HEK293T (cell line): Measurements from ENCODE around the gene TMEM11.

Experiments
- CTCF ChIA-PET: fragments of 350-600 bp; formaldehyde crosslinking; extraction: SDS; loops from one replicate; lab custom pipeline; 2021; ENCODE audit warnings: antibody characterized with exemption, inconsistent platforms; lab: Yijun Ruan, JAX
- POLR2A ChIA-PET: fragments of 350-600 bp; formaldehyde crosslinking; extraction: SDS; loops from one replicate; lab custom pipeline; 2020; ENCODE audit warnings: antibody characterized with exemption, inconsistent platforms; lab: Yijun Ruan, JAX
- DNase-seq: peaks from one replicate; pipeline ENCODE4 v3.0.0; 2012; ENCODE audit warnings: mixed read lengths; ENCODE audit errors: extremely low spot score
- ARNT ChIP-seq: fragments of 450-650 bp; IDR thresholded peaks from 2 replicates; pipeline ENCODE4 v1.6.1; 2017; ENCODE audit warnings: mild to moderate bottlenecking
- BHLHE40 ChIP-seq: fragments of 450-650 bp; IDR thresholded peaks from 2 replicates; pipeline ENCODE4 v1.6.1; 2016; ENCODE audit warnings: mild to moderate bottlenecking, moderate library complexity, borderline replicate concordance
- CTBP1 ChIP-seq: fragments of 450-650 bp; IDR thresholded peaks from 2 replicates; pipeline ENCODE4 v1.6.1; 2016; ENCODE audit warnings: borderline replicate concordance
- ELF4 ChIP-seq: fragments of 450-650 bp; IDR thresholded peaks from 2 replicates; pipeline ENCODE4 v1.6.1; 2017; ENCODE audit warnings: antibody characterized with exemption
- FOXA1 ChIP-seq: fragments of 450-650 bp; IDR thresholded peaks from 2 replicates; pipeline ENCODE4 v1.6.1; 2016; ENCODE audit warnings: mild to moderate bottlenecking
- FOXK2 ChIP-seq: fragments of 450-650 bp; IDR thresholded peaks from 2 replicates; pipeline ENCODE4 v1.6.1; 2016; ENCODE audit warnings: mild to moderate bottlenecking
- FOXM1 ChIP-seq: fragments of 450-650 bp; IDR thresholded peaks from 2 replicates; pipeline ENCODE4 v1.6.1; 2017; ENCODE audit warnings: mild to moderate bottlenecking, borderline replicate concordance
- HDGF ChIP-seq: fragments of 450-650 bp; IDR thresholded peaks from 2 replicates; pipeline ENCODE4 v1.6.1; 2017; ENCODE audit warnings: antibody characterized with exemption, borderline replicate concordance
- L3MBTL2 ChIP-seq: fragments of 450-650 bp; conservative IDR thresholded peaks from 2 replicates; pipeline ENCODE4 v1.6.1; 2016; ENCODE audit warnings: mild to moderate bottlenecking
- LEF1 ChIP-seq: fragments of 450-650 bp; IDR thresholded peaks from 2 replicates; pipeline ENCODE4 v1.6.1; 2017; ENCODE audit warnings: mild to moderate bottlenecking, borderline replicate concordance
- NFRKB ChIP-seq: fragments of 450-650 bp; IDR thresholded peaks from 2 replicates; pipeline ENCODE4 v1.6.1; 2016; ENCODE audit warnings: mild to moderate bottlenecking, moderate library complexity
- SP1 ChIP-seq: fragments of 450-650 bp; IDR thresholded peaks from 2 replicates; pipeline ENCODE4 v1.6.1; 2017
- SUZ12 ChIP-seq: fragments of 450-650 bp; IDR thresholded peaks from 2 replicates; pipeline ENCODE4 v1.6.1; 2016; ENCODE audit warnings: mild to moderate bottlenecking
- TARDBP ChIP-seq: fragments of 450-650 bp; IDR thresholded peaks from 2 replicates; pipeline ENCODE4 v1.6.1; 2016
- ZNF384 ChIP-seq: fragments of 450-650 bp; IDR thresholded peaks from 2 replicates; pipeline ENCODE4 v1.6.1; 2016
- TF ChIP-seq, protein P1 (sequence below): fragments of 450-650 bp; IDR thresholded peaks from 2 replicates; pipeline ENCODE4 v1.6.1; 2016

Gene TMEM11

DNA sequence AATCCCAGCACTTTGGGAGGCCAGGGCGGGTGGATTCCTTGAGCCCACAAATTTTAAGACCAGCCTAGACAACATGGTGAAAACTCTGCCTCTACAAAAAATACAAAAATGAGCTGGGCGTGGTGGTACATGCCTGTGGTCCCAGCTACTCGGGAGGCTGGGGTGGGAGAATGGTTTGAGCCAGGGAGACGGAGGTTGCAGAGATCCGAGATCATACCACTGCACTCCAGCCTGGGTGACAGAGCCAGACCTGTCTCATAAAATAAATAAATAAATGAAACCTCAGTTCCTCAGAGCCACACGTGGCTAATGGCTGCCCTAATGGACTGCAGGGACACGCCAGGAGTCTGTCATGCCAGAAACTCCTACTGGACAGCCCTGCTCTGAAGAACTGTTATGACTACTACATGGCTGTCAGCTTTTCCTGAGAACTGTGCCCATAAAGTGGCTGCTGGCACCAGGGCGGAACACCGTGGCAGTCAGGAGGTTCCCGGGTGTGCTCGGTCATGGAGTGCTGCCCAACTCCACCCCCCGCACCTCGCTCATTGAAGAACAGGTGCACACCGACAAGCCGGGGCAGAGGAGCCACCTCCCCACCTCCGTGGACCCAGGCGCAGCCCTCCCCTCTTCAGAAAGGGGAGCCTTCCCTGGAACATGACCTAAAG is 4.3 kb downstream of the TMEM11 start:
- no peak for DNase-seq
- ChIA-PET POLR2A (no interaction called here), CTCF (no interaction called here)
- TF ChIP-seq TARDBP, result no peak

DNA sequence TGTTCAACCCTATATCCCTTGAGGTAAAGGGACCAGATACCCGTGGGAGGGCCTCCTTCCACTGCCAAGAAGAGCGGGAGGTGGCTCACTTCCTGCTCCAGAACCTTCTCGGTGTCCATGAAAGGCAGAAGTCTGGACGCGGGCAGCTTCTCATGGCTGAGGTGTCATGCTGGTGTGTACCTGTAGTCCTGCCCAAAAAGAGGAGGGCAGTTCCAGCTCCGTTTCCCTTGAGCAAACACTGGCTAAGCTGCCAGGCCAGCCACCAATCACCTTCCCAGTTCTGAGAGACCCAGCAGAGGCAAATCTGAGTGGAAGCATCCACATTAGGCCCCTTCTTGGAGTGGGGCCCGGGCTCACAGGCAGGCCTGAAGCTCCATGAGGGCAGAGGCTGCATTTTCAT is 5.6 kb downstream of the TMEM11 start:
- CTCF ChIA-PET, result no interaction called here
- TF ChIP-seq NFRKB, result no peak
- TF ChIP-seq FOXA1, result no peak
- no peak for TF ChIP-seq CTBP1
- no peak for TF ChIP-seq HDGF
- no peak for TF ChIP-seq ARNT
- TF ChIP-seq L3MBTL2, result no peak
- TF ChIP-seq FOXK2, result no peak
- POLR2A ChIA-PET, result no interaction called here
- no peak for DNase-seq

DNA sequence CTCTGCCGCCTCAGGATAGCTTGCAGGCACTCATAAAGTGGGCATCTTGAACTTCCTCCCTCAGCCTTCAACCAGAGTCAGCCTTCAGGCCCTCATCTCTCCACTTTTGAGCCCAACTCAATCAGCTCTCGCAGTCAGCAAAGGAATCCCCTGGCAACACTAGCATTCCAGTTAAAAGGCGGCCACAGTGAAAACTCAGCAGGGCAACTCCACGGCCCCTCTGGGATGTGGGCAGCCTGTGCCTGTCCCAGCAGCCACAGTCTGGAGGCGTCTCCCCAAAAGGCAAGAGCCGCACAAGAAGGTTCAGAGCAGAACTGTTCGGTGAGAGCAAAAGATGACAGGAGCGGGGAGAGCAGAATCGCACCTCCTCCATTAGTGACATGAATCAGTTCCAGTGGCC is 9.0 kb downstream of the TMEM11 start:
- CTCF ChIA-PET, result no interaction called here
- POLR2A ChIA-PET, result no interaction called here
- no peak for TF ChIP-seq FOXA1
- TF ChIP-seq SUZ12, result no peak
- no peak for TF ChIP-seq TARDBP
- no peak for TF ChIP-seq FOXM1
- TF ChIP-seq HDGF, result no peak
- TF ChIP-seq BHLHE40, result no peak
- TF ChIP-seq NFRKB, result no peak
- TF ChIP-seq L3MBTL2, result no peak
- TF ChIP-seq CTBP1, result no peak
- no peak for TF ChIP-seq ELF4
- no peak for TF ChIP-seq FOXK2
- TF ChIP-seq, protein P1, sequence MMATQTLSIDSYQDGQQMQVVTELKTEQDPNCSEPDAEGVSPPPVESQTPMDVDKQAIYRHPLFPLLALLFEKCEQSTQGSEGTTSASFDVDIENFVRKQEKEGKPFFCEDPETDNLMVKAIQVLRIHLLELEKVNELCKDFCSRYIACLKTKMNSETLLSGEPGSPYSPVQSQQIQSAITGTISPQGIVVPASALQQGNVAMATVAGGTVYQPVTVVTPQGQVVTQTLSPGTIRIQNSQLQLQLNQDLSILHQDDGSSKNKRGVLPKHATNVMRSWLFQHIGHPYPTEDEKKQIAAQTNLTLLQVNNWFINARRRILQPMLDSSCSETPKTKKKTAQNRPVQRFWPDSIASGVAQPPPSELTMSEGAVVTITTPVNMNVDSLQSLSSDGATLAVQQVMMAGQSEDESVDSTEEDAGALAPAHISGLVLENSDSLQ, result no peak
- TF ChIP-seq ARNT, result no peak
- no peak for TF ChIP-seq LEF1
- no peak for TF ChIP-seq ZNF384
- no peak for TF ChIP-seq SP1
- no peak for DNase-seq

DNA sequence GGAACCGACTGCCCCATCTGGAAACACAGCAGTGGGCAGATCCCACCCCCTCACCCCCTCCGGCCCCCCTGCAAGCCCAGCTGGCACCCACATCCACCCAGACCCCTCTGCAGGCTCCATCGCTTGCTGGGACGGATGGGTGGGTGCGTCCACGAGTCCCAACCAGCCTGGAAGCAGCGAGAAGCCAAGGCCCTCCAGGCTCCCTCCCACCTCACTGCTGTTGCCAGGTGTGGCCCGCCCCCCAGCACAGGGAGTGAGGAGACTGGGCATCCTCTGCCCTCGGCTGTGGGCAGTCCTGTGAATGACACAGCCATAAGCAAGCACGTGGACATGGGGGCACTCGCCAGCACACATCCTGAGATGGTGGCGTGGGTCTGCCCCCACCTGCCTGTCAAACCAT is 11.4 kb downstream of the TMEM11 start:
- POLR2A ChIA-PET, result no interaction called here
- TF ChIP-seq HDGF, result no peak
- no peak for TF ChIP-seq NFRKB
- CTCF ChIA-PET, result no interaction called here
- DNase-seq, result no peak

DNA sequence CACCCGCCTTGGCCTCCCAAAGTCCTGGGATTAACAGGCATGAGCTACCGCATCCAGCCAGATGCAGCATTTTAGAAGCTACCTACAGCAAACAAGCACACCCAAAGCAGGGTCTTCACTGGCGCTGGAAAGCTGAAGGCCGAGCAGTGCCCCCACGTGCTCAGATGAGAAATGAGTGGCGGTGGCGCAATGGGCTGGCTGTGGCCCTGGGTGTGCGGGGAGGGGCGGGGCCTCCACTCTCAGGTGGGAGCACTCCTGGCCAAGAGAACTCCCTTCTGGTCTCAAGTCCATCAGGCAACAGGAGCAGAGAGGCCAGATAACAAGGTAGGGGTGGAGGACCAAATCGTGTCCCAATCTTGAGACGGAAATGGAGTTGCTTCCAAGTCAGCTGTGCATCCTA is 12.1 kb downstream of the TMEM11 start:
- no peak for DNase-seq
- TF ChIP-seq NFRKB, result no peak
- no peak for TF ChIP-seq L3MBTL2
- no peak for TF ChIP-seq TARDBP
- TF ChIP-seq FOXK2, result no peak
- no peak for TF ChIP-seq FOXM1
- TF ChIP-seq ELF4, result no peak
- no peak for TF ChIP-seq FOXA1
- TF ChIP-seq, protein P1, result no peak
- TF ChIP-seq BHLHE40, result no peak
- ChIA-PET POLR2A (interaction anchor here (1.9 kb wide), 1 partner anchor 12 kb away, joined by 5 read pairs; the partner anchor contains the start of gene TMEM11), CTCF (interaction anchor here (1.1 kb wide), 1 partner anchor 82 kb away, joined by 3 read pairs; no protein-coding TSS in a partner anchor)

DNA sequence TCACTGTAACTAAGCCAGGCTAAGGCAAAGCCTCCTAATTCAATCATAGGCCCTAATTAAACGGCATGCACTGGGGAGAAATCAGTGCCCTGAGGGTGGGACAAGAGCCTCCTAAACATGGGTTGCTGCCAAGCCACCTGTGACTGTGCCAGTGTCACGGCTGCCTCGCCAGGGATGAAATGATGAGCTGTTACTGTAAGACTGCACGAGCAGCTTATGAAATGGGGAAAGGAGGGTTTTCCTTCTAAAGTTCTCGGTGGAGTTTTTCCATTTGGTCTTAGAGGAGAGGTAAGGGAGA is 12.7 kb downstream of the TMEM11 start:
- ChIA-PET CTCF (interaction anchor here (1.1 kb wide), 1 partner anchor 82 kb away, joined by 3 read pairs; no protein-coding TSS in a partner anchor), POLR2A (interaction anchor here (1.9 kb wide), 1 partner anchor 12 kb away, joined by 5 read pairs; the partner anchor contains the start of gene TMEM11)
- TF ChIP-seq, protein P1, result no peak
- TF ChIP-seq TARDBP (no peak), HDGF (no peak), NFRKB (no peak), BHLHE40 (no peak), SP1 (no peak), ZNF384 (no peak), ELF4 (no peak), FOXM1 (no peak), FOXK2 (no peak), SUZ12 (no peak), L3MBTL2 (no peak), LEF1 (no peak), CTBP1 (no peak)
- DNase-seq, result no peak

DNA sequence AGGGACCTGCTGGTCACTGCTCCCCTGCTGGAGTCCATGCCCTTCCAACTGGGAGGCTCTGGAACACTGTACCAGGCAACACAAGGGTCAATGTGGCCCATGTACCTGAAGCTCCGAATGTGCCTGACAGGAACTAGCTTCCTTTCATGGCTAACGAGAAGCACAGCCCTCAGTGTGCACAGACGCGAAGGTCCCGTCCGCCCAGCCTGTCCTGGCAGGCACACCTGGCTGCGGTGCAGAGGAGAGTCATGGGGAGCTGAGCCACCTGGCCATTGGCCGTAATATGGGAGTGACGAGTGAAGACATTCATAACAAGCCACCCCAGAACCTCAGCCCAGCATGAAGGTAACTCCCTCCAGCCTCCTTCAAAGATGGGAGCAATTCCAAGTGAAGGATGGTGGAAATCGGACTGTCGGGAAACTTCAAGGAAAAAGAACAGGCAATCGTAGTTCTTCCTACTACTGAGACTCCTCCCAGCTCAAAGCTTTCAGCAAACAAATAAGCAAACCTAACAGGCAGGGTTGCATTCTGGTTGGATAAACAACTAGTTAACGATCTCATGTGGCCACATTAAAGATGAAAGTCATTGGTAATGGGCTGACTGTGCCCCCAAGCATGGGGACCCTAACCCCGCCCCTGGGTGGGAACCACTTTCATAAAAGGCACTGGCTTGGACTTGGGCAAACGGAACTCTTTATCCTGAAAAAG is 13.2 kb downstream of the TMEM11 start:
- no peak for DNase-seq
- TF ChIP-seq ELF4 (no peak), L3MBTL2 (no peak), HDGF (no peak), FOXA1 (no peak), FOXK2 (no peak), SP1 (no peak), ZNF384 (no peak), CTBP1 (no peak), LEF1 (no peak)
- ChIA-PET CTCF (interaction anchor here (0.6 to 1.1 kb wide), 2 partner anchors 14 to 81 kb away, joined by 3 read pairs; no protein-coding TSS in a partner anchor), POLR2A (interaction anchor here (1.9 kb wide), 1 partner anchor 13 kb away, joined by 5 read pairs; the partner anchor contains the start of gene TMEM11)
